Trophoblast cell (in vitro differentiated cells and primary cell): Measurements from ENCODE around the gene CCDC182.

Experiments
- DNase-seq, 2 donors: peaks; one replicate each; pipeline ENCODE4 v3.0.0-alpha.2; 2016
- H2AFZ ChIP-seq: 2 replicates; pipeline ENCODE4 v1.6.1; 2013; ENCODE audit warnings: low read length, moderate library complexity, mild to moderate bottlenecking; ENCODE audit not compliant: insufficient read depth, poor library complexity
- H2AK5ac ChIP-seq: 2 replicates; pipeline ENCODE4 v1.6.1; 2013; ENCODE audit warnings: mild to moderate bottlenecking, low read length
- H2BK120ac ChIP-seq: 2 replicates; pipeline ENCODE4 v1.6.1; 2013; ENCODE audit warnings: low read length, mild to moderate bottlenecking, moderate library complexity; ENCODE audit not compliant: insufficient read depth, poor library complexity
- H2BK12ac ChIP-seq: 2 replicates; pipeline ENCODE4 v1.6.1; 2013; ENCODE audit warnings: mild to moderate bottlenecking, low read length, moderate library complexity
- H2BK5ac ChIP-seq: 2 replicates; pipeline ENCODE4 v1.6.1; 2013; ENCODE audit warnings: low read length, low read depth, moderate library complexity, mild to moderate bottlenecking; ENCODE audit not compliant: poor library complexity
- H3K14ac ChIP-seq: 2 replicates; pipeline ENCODE4 v1.6.1; 2013; ENCODE audit warnings: mild to moderate bottlenecking, low read length
- H3K18ac ChIP-seq: 2 replicates; pipeline ENCODE4 v1.6.1; 2013; ENCODE audit warnings: mild to moderate bottlenecking, low read length
- H3K23ac ChIP-seq: 2 replicates; pipeline ENCODE4 v1.6.1; 2013; ENCODE audit warnings: low read length
- H3K27ac ChIP-seq: 2 replicates; pipeline ENCODE4 v1.5.1; 2013; ENCODE audit warnings: low read depth, mild to moderate bottlenecking, inconsistent platforms, low read length, moderate library complexity
- H3K27me3 ChIP-seq: 2 replicates; pipeline ENCODE4 v1.6.1; 2013; ENCODE audit warnings: inconsistent platforms, mild to moderate bottlenecking, low read length, moderate library complexity; ENCODE audit not compliant: insufficient read depth
- H3K36me3 ChIP-seq, 2 experiments: 1 replicate in 1 of 2; 2 replicates in 1 of 2; pipeline ENCODE4 v1.6.1; 2013; ENCODE audit warnings: low read length in 2 of 2, mild to moderate bottlenecking in 2 of 2, moderate library complexity in 1 of 2; ENCODE audit not compliant: insufficient read depth in 2 of 2, control insufficient read depth in 1 of 2
- H3K4ac ChIP-seq: 2 replicates; pipeline ENCODE4 v1.6.1; 2013; ENCODE audit warnings: low read depth, mild to moderate bottlenecking, low read length, moderate library complexity
- H3K4me1 ChIP-seq, 2 experiments: 1 replicate in 1 of 2; 2 replicates in 1 of 2; pipeline ENCODE4 v1.6.1; 2013; ENCODE audit warnings: low read length in 2 of 2, mild to moderate bottlenecking in 2 of 2, moderate library complexity in 1 of 2; ENCODE audit not compliant: insufficient read depth in 2 of 2, control insufficient read depth in 1 of 2
- H3K4me2 ChIP-seq: 2 replicates; pipeline ENCODE4 v1.6.1; 2013; ENCODE audit warnings: inconsistent platforms, mild to moderate bottlenecking, low read length, moderate library complexity
- H3K4me3 ChIP-seq: 2 replicates; pipeline ENCODE4 v1.5.1; 2013; ENCODE audit warnings: mild to moderate bottlenecking, low read depth, low read length, inconsistent platforms
- H3K79me1 ChIP-seq: one replicate; pipeline ENCODE4 v1.6.1; 2013; ENCODE audit warnings: low read length
- H3K79me2 ChIP-seq: 2 replicates; pipeline ENCODE4 v1.6.1; 2013; ENCODE audit warnings: low read length, mild to moderate bottlenecking; ENCODE audit not compliant: control insufficient read depth, insufficient read depth, poor library complexity
- H3K9ac ChIP-seq: 2 replicates; pipeline ENCODE4 v1.6.1; 2013; ENCODE audit warnings: mild to moderate bottlenecking, low read length
- H3K9me3 ChIP-seq: 2 replicates; pipeline ENCODE4 v1.6.1; 2013; ENCODE audit warnings: low read depth, mild to moderate bottlenecking, control low read depth, inconsistent platforms, low read length; ENCODE audit not compliant: insufficient read depth
- H4K12ac ChIP-seq: 2 replicates; pipeline ENCODE4 v1.6.1; 2013; ENCODE audit warnings: low read depth, mild to moderate bottlenecking, low read length, moderate library complexity
- H4K8ac ChIP-seq: 2 replicates; pipeline ENCODE4 v1.6.1; 2013; ENCODE audit warnings: low read depth, mild to moderate bottlenecking, low read length, moderate library complexity
- H4K91ac ChIP-seq: one replicate; pipeline ENCODE4 v1.6.1; 2013; ENCODE audit warnings: low read depth, mild to moderate bottlenecking, low read length, moderate library complexity
- WGBS: extraction: QIAGEN DNeasy Blood & Tissue Kit; methylation state at CpG from one replicate; pipeline ENCODE4 v1.1.7; 2013; ENCODE audit warnings: missing lambda C conversion rate; ENCODE audit not compliant: insufficient read length, insufficient coverage; ENCODE audit errors: extremely low coverage; 5-methylcytosine and 5-hydroxymethylcytosine counted together

Gene CCDC182

GRCh38 chr17:57720386-57721035, 24.6 kb downstream of the CCDC182 start:
- Histone ChIP-seq H3K4me3 (no peak overlapping the region), H2AK5ac (no peak overlapping the region), H3K79me1 (peaks cover 5% of the 10 kb centered on the region), H3K4me2 (no peak overlapping the region), H4K8ac (no peak overlapping the region), H3K14ac (no peak overlapping the region), H3K9me3 (no peaks in the 10 kb centered on the region), H2BK120ac (no peak overlapping the region), H3K36me3 (no peaks in the 10 kb centered on the region), H2AFZ (no peak overlapping the region), H3K18ac (no peak overlapping the region), H3K4ac (no peak overlapping the region), H2BK12ac (no peak overlapping the region), H3K27me3 (no peaks in the 10 kb centered on the region), H4K91ac (no peak overlapping the region), H3K27ac (no peak overlapping the region), H3K4me1 (peaks cover 4 to 13% of the 10 kb centered on the region in 2 experiments), H3K79me2 (peaks cover 2% of the 10 kb centered on the region), H3K23ac (no peak overlapping the region), H3K9ac (no peak overlapping the region), H4K12ac (no peak overlapping the region), H2BK5ac (no peak overlapping the region)
- no CpG with 5 or more reads among the region's 2 CpGs for WGBS
- DNase-seq: no peak

GRCh38 chr17:57718878-57719277, 26.2 kb downstream of the CCDC182 start:
- WGBS: no CpG with 5 or more reads among the region's 8 CpGs
- Histone ChIP-seq H4K91ac (no peak overlapping the region), H3K4me1 (peaks cover 3 to 6% of the 10 kb centered on the region in 2 experiments), H3K36me3 (no peaks in the 10 kb centered on the region), H3K4ac (no peak overlapping the region), H2BK12ac (no peak overlapping the region), H3K27ac (no peak overlapping the region), H3K9ac (no peak overlapping the region), H3K23ac (no peak overlapping the region), H3K4me2 (no peak overlapping the region), H2BK120ac (no peak overlapping the region), H2AFZ (no peak overlapping the region), H3K14ac (no peak overlapping the region), H3K9me3 (no peaks in the 10 kb centered on the region), H3K27me3 (no peaks in the 10 kb centered on the region), H3K4me3 (no peak overlapping the region), H3K79me1 (no peaks in the 10 kb centered on the region), H4K8ac (no peak overlapping the region), H2BK5ac (no peak overlapping the region), H3K79me2 (no peaks in the 10 kb centered on the region), H3K18ac (no peak overlapping the region), H4K12ac (no peak overlapping the region), H2AK5ac (no peak overlapping the region)
- no peak for DNase-seq

DNA sequence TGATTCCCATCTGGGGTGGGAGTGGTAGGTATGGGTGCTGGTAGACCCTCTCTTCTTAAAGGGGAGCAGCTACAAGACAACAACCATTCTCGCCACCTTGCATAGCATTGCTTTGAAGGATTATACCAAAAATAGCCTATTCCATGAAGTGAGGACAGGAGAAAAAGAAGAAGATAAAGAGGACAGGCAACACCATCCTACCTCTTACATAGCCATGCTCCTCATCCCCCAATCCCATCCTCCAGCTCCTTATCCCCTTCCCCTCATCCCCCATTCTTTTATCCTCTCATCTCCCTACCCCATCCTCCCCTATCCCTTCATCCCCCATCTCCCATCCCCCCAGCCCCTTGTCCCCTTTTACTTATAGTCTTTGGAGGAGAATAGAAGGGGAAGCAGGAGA, 29.1 kb downstream of the CCDC182 start:
- Histone ChIP-seq H3K79me2 (no peaks in the 10 kb centered on the region), H3K9me3 (no peaks in the 10 kb centered on the region), H3K4me1 (no peaks in the 10 kb centered on the region), H4K8ac (no peak overlapping the region), H4K12ac (no peak overlapping the region), H2BK5ac (no peak overlapping the region), H2BK12ac (no peak overlapping the region), H2AFZ (no peak overlapping the region), H3K4ac (no peak overlapping the region), H4K91ac (no peak overlapping the region), H3K9ac (no peak overlapping the region), H3K23ac (no peak overlapping the region), H3K79me1 (no peaks in the 10 kb centered on the region), H3K4me3 (no peak overlapping the region), H3K27ac (no peak overlapping the region), H3K4me2 (no peak overlapping the region), H3K18ac (no peak overlapping the region), H2AK5ac (no peak overlapping the region), H2BK120ac (no peak overlapping the region), H3K36me3 (no peaks in the 10 kb centered on the region), H3K14ac (no peak overlapping the region), H3K27me3 (no peaks in the 10 kb centered on the region)
- no CpG with 5 or more reads among the region's 1 CpG for WGBS
- DNase-seq: no peak

- no peak overlapping the region for H2BK5ac ChIP-seq
- no peak overlapping the region for H4K91ac ChIP-seq
- H4K12ac ChIP-seq: no peak overlapping the region
- no peak overlapping the region for H2AK5ac ChIP-seq
- no peak overlapping the region for H3K4me3 ChIP-seq
- no peaks in the 10 kb centered on the region for H3K4me1 ChIP-seq
- H4K8ac ChIP-seq: no peak overlapping the region
- H3K79me1 ChIP-seq: no peaks in the 10 kb centered on the region
- no peak overlapping the region for H2AFZ ChIP-seq
- H3K79me2 ChIP-seq: no peaks in the 10 kb centered on the region
- no peak overlapping the region for H3K4me2 ChIP-seq
- no CpG with 5 or more reads among the region's 7 CpGs for WGBS
- H3K27me3 ChIP-seq: no peaks in the 10 kb centered on the region
- H3K23ac ChIP-seq: no peak overlapping the region
- H3K9me3 ChIP-seq: no peaks in the 10 kb centered on the region
- no peak overlapping the region for H2BK12ac ChIP-seq
- no peak overlapping the region for H3K4ac ChIP-seq
- no peak overlapping the region for H3K14ac ChIP-seq
- H3K36me3 ChIP-seq: no peaks in the 10 kb centered on the region
- H3K27ac ChIP-seq: no peak overlapping the region
- no peak overlapping the region for H3K9ac ChIP-seq
- H2BK120ac ChIP-seq: no peak overlapping the region
- no peak for DNase-seq
- H3K18ac ChIP-seq: no peak overlapping the region
Observed at GRCh38 chr17:57714665-57715180, 30.4 kb downstream of the CCDC182 start.
